ENCODE measurements around the gene PPP1R10.

DNA sequence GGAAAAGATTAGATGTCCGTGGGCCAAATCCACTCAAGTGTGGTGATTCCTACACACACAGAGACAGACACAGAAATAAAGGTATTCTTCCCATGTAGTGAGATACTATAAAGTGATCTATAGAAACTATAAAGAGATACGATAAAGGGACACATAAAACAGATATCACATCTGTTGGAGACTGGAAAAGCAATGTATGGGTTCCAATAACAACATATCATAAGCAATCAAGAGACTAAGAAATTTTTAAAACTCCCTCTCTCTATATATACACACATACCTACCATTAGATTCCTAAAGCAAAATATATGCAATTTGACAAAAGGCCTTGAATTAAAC, 5.2 kb downstream of the PPP1R10 start:
- no peak for TF ChIP-seq EZH2 (IDR thresholded peaks at IDR 0.05; ENCODE audit: borderline replicate concordance, low read depth, low read length, poor library complexity, severe bottlenecking)
- no peak for TF ChIP-seq CTCF (conservative IDR thresholded peaks at IDR 0.05; ENCODE audit: low read depth, low read length)

All from A673 (cell line).